A549 (cell line): Measurements from ENCODE around the gene DLG4. TPM values are rescaled to one million over a fixed set of nuclear protein-coding genes. Genes with fewer than 3 reads are reported as not detected.

Experiments used
- ATAC-seq, 2 experiments: fragments of 200-7000 bp in 1 of 2; fragments of >200 bp in 1 of 2; cut with Nextera tagmentation in 1 of 2; cut with Tn5 transposase in 1 of 2; 3 replicates each; pipeline versions ENCODE4 v1.8.0 to v1.9.1; 2018 to 2020; ENCODE audit warnings: mild to moderate bottlenecking in 1 of 2, moderate library complexity in 1 of 2
- CTCF ChIA-PET: fragments of 300-600 bp; sonication (Branson Sonifier 250); formaldehyde crosslinking; extraction: SDS; loops from one replicate; lab custom pipeline; 2021; ENCODE audit warnings: antibody characterized with exemption, inconsistent platforms; lab: Yijun Ruan, JAX
- POLR2A ChIA-PET: fragments of 350-600 bp; formaldehyde crosslinking; extraction: SDS; loops from one replicate; lab custom pipeline; 2021; ENCODE audit warnings: antibody characterized with exemption, inconsistent platforms; lab: Yijun Ruan, JAX
- DNase-seq, 2 experiments: peaks; one replicate each; pipeline versions ENCODE4 v3.0.0 to v3.0.0-alpha.2; 2011 to 2016; ENCODE audit warnings: low read depth in 1 of 2, low spot score in 1 of 2
- FAIRE-seq: peaks from 2 replicates; lab custom pipeline; 2011; peaks lifted over from hg19 to GRCh38; lab: Jason Lieb, UNC
- H3K27ac ChIP-seq, 2 experiments: fragments of >200 bp; sonication (Bioruptor Twin); formaldehyde crosslinking; 3 replicates each; pipeline ENCODE4 v1.5.1; 2016 to 2017
- H3K4me1 ChIP-seq: fragments of >200 bp; sonication (Bioruptor Twin); formaldehyde crosslinking; 3 replicates; pipeline ENCODE4 v1.6.1; 2016
- H3K4me2 ChIP-seq: fragments of >200 bp; sonication (Bioruptor Twin); formaldehyde crosslinking; 3 replicates; pipeline ENCODE4 v1.6.1; 2016
- H3K4me3 ChIP-seq: fragments of >200 bp; sonication (Bioruptor Twin); formaldehyde crosslinking; 3 replicates; pipeline ENCODE4 v1.5.1; 2016
- H3K9me3 ChIP-seq: fragments of >200 bp; sonication (Bioruptor Twin); formaldehyde crosslinking; 3 replicates; pipeline ENCODE4 v1.6.1; 2016
- BCL3 ChIP-seq: fragments of >200 bp; sonication (Bioruptor Twin); formaldehyde crosslinking; IDR thresholded peaks from 3 replicates; pipeline ENCODE4 v1.6.1; 2016
- BHLHE40 ChIP-seq: IDR thresholded peaks from 2 replicates; pipeline ENCODE4 v1.6.1; 2012; ENCODE audit warnings: low read depth, low read length, inconsistent platforms
- CHD4 ChIP-seq: fragments of 200-600 bp; sonication (generic); IDR thresholded peaks from 2 replicates; pipeline ENCODE4 v1.6.1; 2016; ENCODE audit warnings: antibody characterized with exemption, mild to moderate bottlenecking, borderline replicate concordance
- EHMT2 ChIP-seq: fragments of 200-600 bp; sonication (generic); IDR thresholded peaks from 2 replicates; pipeline ENCODE4 v1.6.1; 2016; ENCODE audit warnings: antibody characterized with exemption, low read depth, mild to moderate bottlenecking, moderate library complexity
- JUN ChIP-seq, 2 experiments: fragments of >200 bp; sonication (Bioruptor Twin); formaldehyde crosslinking; IDR thresholded peaks; 2 replicates in 1 of 2; 3 replicates in 1 of 2; pipeline ENCODE4 v1.6.1; 2016 to 2017
- KDM1A ChIP-seq: fragments of 200-600 bp; sonication (generic); IDR thresholded peaks from 2 replicates; pipeline ENCODE4 v1.6.1; 2016; ENCODE audit warnings: low read depth, mild to moderate bottlenecking
- PHF8 ChIP-seq: fragments of 200-600 bp; sonication (generic); IDR thresholded peaks from 2 replicates; pipeline ENCODE4 v1.6.1; 2016; ENCODE audit warnings: low read depth, mild to moderate bottlenecking, antibody characterized with exemption, moderate library complexity, borderline replicate concordance
- POLR2A ChIP-seq: IDR thresholded peaks from 2 replicates; pipeline ENCODE4 v1.6.1; 2012; ENCODE audit warnings: mild to moderate bottlenecking, low read length
- RARB ChIP-seq: fragments of 250-450 bp; sonication (Bioruptor Pico); IDR thresholded peaks from 2 replicates; pipeline ENCODE4 v1.8.0; 2021; ENCODE audit warnings: mild to moderate bottlenecking, moderate library complexity
- SMC3 ChIP-seq: fragments of >200 bp; sonication (Bioruptor Twin); formaldehyde crosslinking; IDR thresholded peaks from 3 replicates; pipeline ENCODE4 v1.6.1; 2018; ENCODE audit warnings: inconsistent platforms
- SREBF2 ChIP-seq: fragments of 450-650 bp; IDR thresholded peaks from 2 replicates; pipeline ENCODE4 v1.6.1; 2014; ENCODE audit warnings: mild to moderate bottlenecking, moderate library complexity
- TFCP2L1 ChIP-seq: fragments of 250-450 bp; sonication (Bioruptor Pico); IDR thresholded peaks from 2 replicates; pipeline ENCODE4 v1.5.0; 2021; ENCODE audit warnings: mild to moderate bottlenecking
- TP53 ChIP-seq: fragments of 250-450 bp; sonication (Bioruptor Pico); IDR thresholded peaks from 2 replicates; pipeline ENCODE4 v1.5.0; 2021; ENCODE audit warnings: mild to moderate bottlenecking, moderate library complexity
- WGBS: methylation state at CpG from one replicate; pipeline ENCODE4 v1.1.6; 2017; ENCODE audit errors: missing lambda C conversion rate; 5-methylcytosine and 5-hydroxymethylcytosine counted together
- polyA plus RNA-seq, 4 experiments: library from polyadenylated mRNA; depleted of rRNA in 3 of 4; stranded (reverse); fragments of >200 nt; fragmentation: RNase III in 1 of 4; extraction: RNeasy Plus Mini Kit Qiagen cat#74134 plus additional on column Dnase treatment in 1 of 4; gene quantifications; 2 replicates in 3 of 4; 3 replicates in 1 of 4; pipeline ENCODE4 v1.2.3, GENCODE V29; 2011 to 2017

The DLG4 gene
- polyA plus RNA-seq, 2 of the 4 experiments (the other 2 are of a cell fraction) = 8.3 to 21.3 TPM

GRCh38 chr17:7191069-7191468 is 28.6 kb downstream of the DLG4 start:
- no peaks in the 10 kb centered on the region for H3K9me3 ChIP-seq
- ATAC-seq = no peak; a peak in 1 of 6 replicates
- 95% methylated on average over 11 of the region's 12 CpGs for WGBS
- TF ChIP-seq KDM1A (no peak), TP53 (CRISPR knock-in tag) (no peak)
- ChIA-PET POLR2A (interaction anchor here (0.6 kb wide), 1 partner anchor 8 kb away, joined by 3 read pairs; no protein-coding TSS in a partner anchor), CTCF (interaction anchor here (0.7 to 1.5 kb wide), 4 partner anchors 11 to 146 kb away, joined by 3 to 17 read pairs (median 6); partner anchors contain the start of gene SLC16A11)
- no peak for DNase-seq
- no peaks in the 10 kb centered on the region for H3K4me1 ChIP-seq
- FAIRE-seq = no peak
- H3K4me2 ChIP-seq = no peak overlapping the region
- H3K4me3 ChIP-seq = no peak overlapping the region
- H3K27ac ChIP-seq = no peak overlapping the region

GRCh38 chr17:7190276-7190917 is 29.2 kb downstream of the DLG4 start:
- ATAC-seq (no peak), DNase-seq (no peak), FAIRE-seq (no peak)
- WGBS = 88% methylated on average over 12 of the region's 14 CpGs
- Histone ChIP-seq H3K4me3 (no peak overlapping the region), H3K4me2 (no peak overlapping the region), H3K9me3 (no peaks in the 10 kb centered on the region), H3K4me1 (no peaks in the 10 kb centered on the region), H3K27ac (no peak overlapping the region)
- TF ChIP-seq KDM1A = no peak
- no peak for TF ChIP-seq RARB (CRISPR knock-in tag)
- no peak for TF ChIP-seq BCL3
- TF ChIP-seq BHLHE40 = no peak
- no peak for TF ChIP-seq POLR2A
- no peak for TF ChIP-seq CHD4
- ChIA-PET CTCF (interaction anchor here (0.6 to 1.5 kb wide), 5 partner anchors 11 to 145 kb away, joined by 3 to 17 read pairs (median 4); partner anchors contain the start of gene SLC16A11), POLR2A (no interaction called here)

- Histone ChIP-seq H3K4me1 (peaks cover 11% of the 10 kb centered on the region), H3K4me2 (no peak overlapping the region), H3K9me3 (no peaks in the 10 kb centered on the region), H3K27ac (no peak overlapping the region), H3K4me3 (no peak overlapping the region)
- TF ChIP-seq TFCP2L1 (no peak), KDM1A (peak; percentile 77; the same call in 1 of the 2 replicates), JUN (IDR thresholded peaks at IDR 0.05) (no peak)
- DNase-seq = peak; percentile 37 to 53
- ChIA-PET CTCF (interaction anchor here (2.6 to 10.7 kb wide), 3 partner anchors 9 to 139 kb away, joined by 8 to 314 read pairs (median 50); partner anchors contain the start of gene SLC16A11), POLR2A (no interaction called here)
- 71% methylated on average over 7 of the region's 7 CpGs for WGBS
- ATAC-seq = peak; percentile 46 to 63; a peak in 4 of 6 replicates
- FAIRE-seq = no peak
Observed at GRCh38 chr17:7186241-7186640, 33.4 kb downstream of the DLG4 start.

- TF ChIP-seq KDM1A (peak; percentile 62; the same call in 1 of the 2 replicates), SMC3 (no peak)
- ATAC-seq (no peak), FAIRE-seq (no peak), DNase-seq (no peak)
- POLR2A ChIA-PET = interaction anchor here (0.7 to 1.8 kb wide), 2 partner anchors 31 to 149 kb away, joined by 4 read pairs; partner anchors contain the start of gene SLC16A13
- no peak overlapping the region for H3K4me3 ChIP-seq
- CTCF ChIA-PET = interaction anchor here (0.8 to 10.7 kb wide), 8 partner anchors 7 to 138 kb away, joined by 3 to 314 read pairs (median 7); partner anchors contain the start of gene SLC16A11
- H3K9me3 ChIP-seq = no peaks in the 10 kb centered on the region
- no peak overlapping the region for H3K27ac ChIP-seq
- H3K4me1 ChIP-seq = peaks cover 11% of the 10 kb centered on the region
- 84% methylated on average over 6 of the region's 6 CpGs for WGBS
- no peak overlapping the region for H3K4me2 ChIP-seq
Observed at GRCh38 chr17:7184647-7185046, 35.0 kb downstream of the DLG4 start.

- Histone ChIP-seq H3K4me3 (no peak overlapping the region), H3K27ac (peak overlapping the region in 1 of 2 experiments; percentile 47; a peak in 3 of 6 replicates)
- CTCF ChIA-PET = interaction anchor here (0.6 to 10.7 kb wide), 7 partner anchors 6 to 207 kb away, joined by 3 to 314 read pairs (median 8); partner anchors contain the start of gene SLC16A11
- 59% methylated on average over 14 of the region's 14 CpGs for WGBS
- TF ChIP-seq SREBF2 (no peak), CHD4 (no peak), EHMT2 (no peak), TFCP2L1 (no peak), PHF8 (no peak)
- TF ChIP-seq, all 56 proteins: peak for 0
- FAIRE-seq (no peak), ATAC-seq (peak; percentile 21 to 30; a peak in 3 of 6 replicates), DNase-seq (peak in 1 of 2 experiments; percentile 51)
- H3K4me1 ChIP-seq = peaks cover 17% of the 10 kb centered on the region
- no peaks in the 10 kb centered on the region for H3K9me3 ChIP-seq
- H3K4me2 ChIP-seq = peak overlapping the region; percentile 29
- POLR2A ChIA-PET = interaction anchor here (0.7 to 1.8 kb wide), 2 partner anchors 31 to 148 kb away, joined by 4 read pairs; partner anchors contain the start of gene SLC16A13
Observed at GRCh38 chr17:7184091-7184488, 35.5 kb downstream of the DLG4 start.
